RPMI7951 (cell line): Measurements from ENCODE around the gene ADAM8. TPM values are rescaled to one million over a fixed set of nuclear protein-coding genes. Genes with fewer than 3 reads are reported as not detected.
A peak's percentile ranks its signal among the peaks of the same experiment; 100 is the strongest.
"Not testable (repeated sequence)": the region's sequence is repeated elsewhere in the genome, so short reads cannot be mapped to it uniquely, and the experiment has no call there.

Experiments
- DNase-seq: peaks from one replicate; pipeline ENCODE4 v3.0.0-alpha.2; 2012; ENCODE audit warnings: low read depth
- total RNA-seq: library from RNA; depleted of rRNA; stranded (reverse); fragments of >200 nt; shearing (Covaris generic); gene quantifications from 2 replicates; pipeline ENCODE4 v1.2.3, GENCODE V29; 2014

Gene ADAM8
- total RNA-seq, 1 experiment from 2014 or later = 3.8 TPM

DNA sequence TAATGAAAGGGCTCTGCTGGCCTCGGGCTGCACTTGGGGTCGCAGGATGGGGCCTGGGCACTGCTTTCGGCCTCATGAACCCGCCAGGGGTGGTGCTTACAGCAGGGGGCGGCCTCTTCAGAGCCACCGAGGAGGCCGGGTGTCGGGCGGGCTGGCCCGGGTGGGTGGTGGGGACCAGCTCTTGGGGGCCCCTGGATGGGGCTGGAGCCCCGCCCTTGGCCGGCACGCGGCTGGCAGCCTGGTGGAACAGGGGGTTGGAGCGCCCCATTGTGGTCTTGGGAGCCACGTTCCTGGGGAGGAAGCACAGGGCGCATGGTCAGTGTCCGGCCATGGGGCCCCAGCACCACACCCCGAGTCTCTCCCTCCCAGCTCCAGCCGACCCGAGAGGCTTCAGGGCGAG is 8.8 kb downstream of the ADAM8 start:
- no peak for DNase-seq

DNA sequence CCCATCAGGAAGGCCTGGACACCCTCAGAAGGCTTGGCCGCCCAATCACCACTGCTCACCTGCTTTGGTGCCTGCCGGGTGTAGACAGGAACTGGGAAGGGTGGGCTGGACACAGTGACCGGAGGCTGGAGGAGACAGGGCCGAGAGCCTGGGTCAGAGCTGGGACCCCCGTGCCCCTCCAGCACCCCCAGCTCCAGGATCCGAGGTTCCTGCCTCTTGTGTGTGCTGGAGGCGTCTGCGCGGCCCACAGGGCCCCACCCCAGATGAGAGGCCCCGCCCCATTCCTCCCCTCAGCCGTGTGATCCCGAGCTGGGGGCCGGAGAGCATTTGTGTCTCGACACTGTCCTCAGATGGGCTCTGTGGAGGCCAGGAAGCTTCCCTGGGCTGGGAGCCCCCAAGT is 9.4 kb downstream of the ADAM8 start:
- no peak for DNase-seq

DNA sequence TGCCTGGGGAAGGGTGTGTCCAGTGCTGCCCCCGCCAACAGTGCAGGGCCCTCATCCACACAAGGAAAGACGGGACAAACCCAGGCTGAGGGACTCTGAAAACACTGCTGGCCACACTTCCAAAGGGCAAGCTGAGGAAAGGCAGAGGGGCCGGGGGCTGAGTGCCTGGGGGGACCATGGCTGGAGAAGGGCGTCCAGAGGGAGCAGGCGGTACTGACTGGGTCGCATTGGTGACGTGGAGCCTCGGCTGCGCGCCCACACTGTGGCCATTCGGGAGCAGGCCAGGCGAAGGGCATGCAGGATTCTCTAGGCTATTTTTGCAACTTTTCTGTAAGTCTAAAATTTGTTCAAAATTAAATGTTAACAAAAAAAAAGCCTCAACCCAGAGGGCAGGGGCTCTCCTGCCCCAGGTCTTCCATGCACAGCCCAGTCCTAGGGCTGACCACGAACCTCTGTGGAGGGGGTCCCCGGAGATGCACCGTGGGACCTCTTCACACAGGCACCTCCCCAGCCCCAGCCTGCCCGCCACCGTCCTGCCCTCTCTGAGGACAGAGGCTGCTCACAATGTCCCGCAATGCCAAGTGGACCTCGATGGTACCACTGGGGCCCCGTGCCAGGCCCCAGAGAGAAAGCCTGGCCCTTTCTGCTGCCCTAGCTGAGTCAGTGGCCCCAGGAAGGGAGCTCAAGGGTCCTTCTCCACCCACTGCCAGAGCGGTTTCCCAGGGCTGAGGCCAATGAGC is 10.4 kb downstream of the ADAM8 start:
- DNase-seq = no peak

DNA sequence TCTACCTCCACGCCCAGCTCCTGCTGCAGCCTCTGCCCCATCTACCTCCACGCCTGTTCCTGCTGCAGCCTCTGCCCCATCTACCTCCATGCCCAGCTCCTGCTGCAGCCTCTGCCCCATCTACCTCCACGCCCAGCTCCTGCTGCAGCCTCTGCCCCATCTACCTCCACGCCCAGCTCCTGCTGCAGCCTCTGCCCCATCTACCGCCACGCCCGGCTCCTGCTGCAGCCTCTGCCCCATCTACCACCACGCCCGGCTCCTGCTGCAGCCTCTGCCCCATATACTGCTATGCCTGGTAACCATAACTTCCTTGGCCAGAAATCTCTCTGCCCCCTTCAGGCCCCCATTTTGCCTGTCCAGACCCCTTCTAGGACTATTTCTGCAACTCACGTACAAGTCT is 11.6 kb downstream of the ADAM8 start:
- not testable (repeated sequence) for DNase-seq

DNA sequence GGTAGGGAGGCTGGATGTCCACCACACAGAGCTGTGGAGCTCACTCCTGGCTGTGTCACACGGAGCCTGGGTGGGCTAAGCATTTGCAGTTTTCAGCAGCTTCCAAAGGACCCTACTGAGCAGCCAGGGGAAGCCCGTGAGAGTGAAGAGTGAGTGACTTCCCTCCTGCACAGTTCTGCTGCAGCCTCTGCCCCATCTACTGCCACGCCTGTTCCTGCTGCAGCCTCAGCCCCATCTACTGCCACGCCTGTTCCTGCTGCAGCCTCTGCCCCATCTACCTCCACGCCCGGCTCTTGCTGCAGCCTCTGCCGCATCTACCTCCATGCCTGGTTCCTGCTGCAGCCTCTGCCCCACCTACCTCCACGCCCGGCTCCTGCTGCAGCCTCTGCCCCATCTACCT is 12.2 kb downstream of the ADAM8 start:
- no peak for DNase-seq

DNA sequence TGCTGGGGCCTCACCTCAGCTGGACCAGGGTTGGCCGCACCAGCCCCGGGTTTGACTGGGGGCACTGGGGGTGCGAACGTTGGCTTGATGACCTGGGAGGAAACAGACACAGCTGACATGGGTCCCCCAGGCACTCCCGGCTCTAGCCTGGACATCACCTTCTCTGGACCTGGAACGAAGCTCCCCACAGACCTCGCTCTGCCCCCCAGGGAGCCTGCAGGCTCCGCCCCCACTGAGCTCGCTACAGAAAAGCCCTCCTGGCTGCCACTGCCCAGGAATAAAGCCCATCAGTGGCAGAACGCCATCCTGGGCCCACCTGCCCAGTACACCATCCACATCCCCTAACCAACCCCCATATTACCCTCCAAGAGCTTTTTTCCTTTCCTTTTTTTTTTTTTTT is 13.0 kb downstream of the ADAM8 start:
- DNase-seq = no peak

DNA sequence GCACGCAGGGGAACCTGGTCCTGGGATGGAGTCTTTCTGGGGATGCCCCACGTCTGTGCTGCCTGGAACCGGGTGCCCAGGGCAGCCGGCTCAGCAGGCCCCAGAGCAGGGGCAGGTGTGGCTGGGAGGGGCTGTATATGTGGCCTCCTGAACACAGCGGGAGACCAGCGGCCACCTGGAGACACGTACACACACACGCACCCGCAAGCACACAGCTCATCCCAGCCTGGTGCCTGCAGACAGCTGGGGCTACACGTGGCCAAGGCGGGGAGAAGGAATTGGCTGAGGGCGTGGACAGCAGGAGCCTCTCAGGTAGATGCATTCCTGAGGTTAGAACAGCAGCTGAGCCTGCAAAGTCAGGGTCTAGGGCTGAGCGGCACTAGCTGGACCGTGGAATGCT is 14.0 kb downstream of the ADAM8 start:
- DNase-seq = no peak

DNA sequence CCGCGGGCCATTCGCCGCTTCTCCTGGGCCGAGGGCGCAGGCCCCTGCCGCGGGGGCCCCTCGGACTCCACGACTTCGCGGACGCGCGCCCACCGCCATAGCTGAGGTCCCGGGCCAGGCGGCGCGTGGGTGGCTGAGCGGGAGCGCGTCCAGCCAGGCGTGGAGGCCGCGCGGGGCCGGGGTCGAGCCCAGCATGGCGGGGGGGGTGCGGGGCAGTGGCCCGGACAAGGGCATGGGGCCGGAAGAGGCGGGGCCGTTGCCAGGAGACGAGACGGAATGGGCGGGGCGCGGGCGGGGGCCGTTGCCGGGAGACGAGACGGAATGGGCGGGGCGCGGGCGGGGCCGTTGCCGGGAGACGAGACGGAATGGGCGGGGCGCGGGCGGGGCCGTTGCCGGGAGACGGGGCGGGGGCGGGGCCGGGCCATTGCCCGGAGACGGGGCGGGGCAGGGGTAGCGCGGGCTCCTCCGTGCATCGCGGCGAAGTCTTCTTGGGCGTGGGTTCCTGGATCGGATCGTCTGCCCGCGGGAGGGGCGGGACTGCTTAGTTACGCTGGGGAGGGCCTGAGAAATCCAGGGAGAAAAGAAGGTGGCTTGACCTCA is 14.8 kb downstream of the ADAM8 start:
- DNase-seq = peak; percentile 78

DNA sequence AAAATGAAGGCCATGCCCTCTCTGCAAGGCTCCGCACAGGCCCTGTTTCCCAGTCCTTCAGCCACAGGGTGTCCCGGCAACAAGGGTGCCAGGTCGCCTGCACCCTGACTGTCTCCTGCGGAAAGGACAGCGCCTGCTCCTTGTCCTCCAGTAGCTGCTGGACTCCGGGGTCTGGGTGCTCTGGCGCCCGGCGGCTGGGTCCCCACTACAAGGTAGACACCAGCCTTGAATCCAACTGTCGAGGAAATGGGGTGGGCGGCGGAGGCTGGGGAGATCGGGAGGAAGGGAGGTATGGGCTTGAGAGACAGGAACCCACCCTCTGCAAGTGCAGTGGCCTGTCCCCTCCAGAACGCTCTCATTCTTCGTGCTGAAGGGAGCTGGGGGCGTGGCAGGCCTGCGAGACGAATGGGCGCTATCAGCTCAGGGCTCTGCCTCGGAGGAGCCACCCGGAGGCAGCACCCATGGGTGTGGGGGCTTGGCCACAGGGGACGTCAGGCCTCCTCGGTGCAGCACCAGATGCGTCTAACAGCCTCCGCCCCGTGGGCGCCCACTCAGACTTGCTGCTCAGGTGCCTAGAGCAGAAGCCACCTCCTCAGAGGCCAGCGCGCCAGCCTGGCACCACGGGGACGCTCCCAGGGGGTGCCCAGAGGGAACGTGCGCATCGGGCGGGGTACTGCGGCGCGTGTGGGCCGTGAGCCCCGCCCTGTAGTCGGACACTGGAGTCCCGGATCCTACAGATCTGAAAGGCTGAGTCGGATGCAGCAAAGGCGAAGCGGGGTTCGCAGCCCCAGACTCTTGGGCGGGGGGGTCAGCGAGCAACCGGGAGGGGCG is 15.6 kb downstream of the ADAM8 start:
- DNase-seq = peak; percentile 50

DNA sequence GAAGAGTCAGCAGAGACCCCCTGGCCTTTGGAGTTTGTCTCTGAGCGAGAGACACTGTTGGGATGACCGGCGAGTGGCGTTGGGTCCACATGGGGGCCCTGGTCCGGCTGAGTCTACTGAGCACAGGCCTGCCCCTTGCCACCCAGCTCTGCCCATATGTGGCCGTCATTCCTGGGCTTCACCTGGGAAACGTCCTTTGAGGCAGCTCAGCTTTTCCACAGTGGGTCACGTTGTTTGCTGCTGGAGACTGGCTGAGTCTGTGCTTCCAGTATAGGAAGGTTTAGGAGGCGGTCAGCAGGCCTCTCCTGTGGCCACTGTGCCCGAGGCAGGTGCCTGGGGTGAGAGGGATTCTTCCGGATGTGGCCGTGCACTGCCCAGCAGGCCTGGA is 17.1 kb downstream of the ADAM8 start:
- peak; percentile 58 for DNase-seq

DNA sequence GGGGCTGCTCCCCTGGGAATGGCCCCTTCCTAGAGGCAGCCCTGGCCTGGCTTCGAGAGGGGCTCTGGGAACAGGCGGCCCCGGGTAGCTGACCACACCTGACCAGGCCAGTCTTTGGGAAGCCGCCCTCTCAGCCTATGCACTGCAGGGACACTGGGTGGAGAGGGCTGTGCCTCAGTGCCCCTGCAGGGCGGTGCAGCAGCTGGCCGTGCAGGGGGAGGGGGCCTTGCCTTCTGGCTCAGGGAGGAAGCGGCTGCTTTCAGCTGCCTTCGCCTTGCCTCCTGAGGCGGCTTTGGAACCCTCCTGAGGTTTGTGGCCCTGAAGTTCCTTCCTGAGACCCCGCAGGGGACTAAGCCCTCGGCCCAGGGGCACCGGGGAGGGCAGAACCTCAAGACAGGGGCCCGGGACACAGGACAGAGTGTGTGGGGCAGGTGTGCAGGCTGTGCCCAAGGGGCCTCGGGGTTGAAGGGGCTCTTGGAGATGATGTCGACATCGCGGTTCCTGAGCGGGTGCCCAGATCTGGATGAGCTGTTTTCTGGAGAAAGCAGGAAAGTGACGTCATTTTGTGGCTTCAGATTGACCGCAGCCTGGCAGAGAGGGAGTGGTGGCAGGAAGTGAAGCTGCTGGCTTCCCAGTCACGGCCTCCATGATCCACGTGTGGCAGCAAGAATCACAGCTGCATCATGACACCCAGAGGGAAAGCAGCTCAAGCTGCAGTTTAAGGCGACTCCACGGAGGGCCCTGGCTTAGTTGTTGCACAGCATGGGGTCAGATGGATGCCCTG is 17.7 kb downstream of the ADAM8 start:
- peak; percentile 99 for DNase-seq

DNA sequence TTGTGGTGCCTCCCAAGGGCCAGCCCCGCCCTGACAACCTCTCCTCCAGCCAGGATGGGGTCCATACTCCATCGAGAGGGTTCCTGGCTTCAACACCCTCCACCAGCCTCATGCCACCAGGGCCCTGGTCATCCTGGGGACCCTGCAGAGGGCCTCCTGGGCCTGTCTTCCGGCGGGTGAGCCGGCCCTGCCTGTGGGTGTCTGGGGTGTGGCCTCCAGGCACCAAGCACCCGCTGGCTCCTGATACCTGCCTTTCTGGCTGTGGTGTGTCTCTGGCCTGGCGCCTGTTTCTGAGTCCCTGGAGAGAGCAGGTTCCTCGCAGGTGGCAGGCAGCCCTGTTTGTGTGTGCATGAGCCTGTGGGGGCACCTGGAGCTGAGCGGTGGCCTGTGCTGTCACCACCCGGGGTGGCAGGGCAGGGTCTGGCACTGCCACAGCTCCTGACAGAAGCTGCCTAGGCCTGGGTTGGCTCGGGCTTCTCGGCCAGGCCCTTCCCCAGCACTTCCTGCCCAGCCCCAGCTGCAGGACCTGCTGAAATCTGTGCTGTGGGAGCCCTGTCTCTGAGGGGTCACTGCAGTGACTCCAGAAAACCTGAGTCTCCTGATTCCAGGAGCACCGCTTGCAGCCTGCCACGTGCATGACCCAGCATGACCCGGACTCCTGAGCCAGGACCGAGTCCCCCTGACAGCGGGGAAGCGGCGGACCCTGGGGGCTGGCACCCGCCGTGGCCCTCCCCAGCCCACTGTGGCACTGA is 18.4 kb downstream of the ADAM8 start:
- DNase-seq = peak; percentile 19

DNA sequence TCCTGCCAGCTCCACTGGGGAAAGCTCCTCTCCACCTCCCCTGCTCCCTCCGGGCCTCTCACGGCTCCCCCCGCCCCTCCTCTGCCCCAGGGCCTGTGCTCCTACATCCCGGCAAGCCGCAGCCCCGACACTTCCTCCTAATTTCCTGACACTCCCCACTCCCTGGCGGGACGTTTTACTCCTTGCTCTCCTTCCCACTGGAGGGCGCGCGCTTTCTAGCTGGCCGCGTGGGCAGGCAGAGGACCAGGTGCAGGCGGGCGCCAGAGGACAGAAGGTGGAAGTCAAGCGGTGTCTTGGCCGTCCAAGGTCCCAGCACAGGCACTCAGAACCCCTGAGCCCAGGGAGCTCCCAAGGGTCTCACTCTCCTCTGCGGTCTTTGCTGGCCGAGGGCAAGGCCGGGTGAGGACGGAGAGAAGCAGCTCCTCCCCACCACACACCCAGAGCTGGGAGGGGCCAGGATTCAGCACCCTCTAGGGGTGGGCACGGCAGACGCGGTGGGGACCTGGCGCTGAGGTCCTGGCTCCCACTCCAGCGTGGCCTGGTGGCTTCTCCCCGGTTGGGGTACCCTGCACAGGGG is 19.1 kb downstream of the ADAM8 start:
- peak; percentile 52 for DNase-seq

DNA sequence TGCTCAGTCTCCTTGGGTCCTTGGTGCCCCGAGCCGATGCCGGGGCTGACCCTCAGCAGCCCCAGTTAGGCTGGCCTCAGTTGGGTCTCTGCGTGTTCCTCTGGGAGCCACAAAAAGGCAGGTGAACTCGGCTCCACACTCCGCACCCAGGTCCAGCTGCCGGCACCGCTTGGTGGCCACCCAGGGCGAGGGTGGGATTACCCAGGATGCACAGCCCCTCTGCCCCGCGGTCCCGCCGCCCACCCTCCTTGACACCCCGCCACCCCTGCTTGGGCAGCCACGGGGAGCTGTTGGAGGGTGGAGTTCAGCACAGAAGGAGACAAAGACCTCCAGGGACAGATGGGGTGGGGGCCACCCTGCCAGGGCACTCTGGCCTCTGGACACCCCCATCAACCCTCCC is 21.3 kb downstream of the ADAM8 start:
- DNase-seq = no peak

DNA sequence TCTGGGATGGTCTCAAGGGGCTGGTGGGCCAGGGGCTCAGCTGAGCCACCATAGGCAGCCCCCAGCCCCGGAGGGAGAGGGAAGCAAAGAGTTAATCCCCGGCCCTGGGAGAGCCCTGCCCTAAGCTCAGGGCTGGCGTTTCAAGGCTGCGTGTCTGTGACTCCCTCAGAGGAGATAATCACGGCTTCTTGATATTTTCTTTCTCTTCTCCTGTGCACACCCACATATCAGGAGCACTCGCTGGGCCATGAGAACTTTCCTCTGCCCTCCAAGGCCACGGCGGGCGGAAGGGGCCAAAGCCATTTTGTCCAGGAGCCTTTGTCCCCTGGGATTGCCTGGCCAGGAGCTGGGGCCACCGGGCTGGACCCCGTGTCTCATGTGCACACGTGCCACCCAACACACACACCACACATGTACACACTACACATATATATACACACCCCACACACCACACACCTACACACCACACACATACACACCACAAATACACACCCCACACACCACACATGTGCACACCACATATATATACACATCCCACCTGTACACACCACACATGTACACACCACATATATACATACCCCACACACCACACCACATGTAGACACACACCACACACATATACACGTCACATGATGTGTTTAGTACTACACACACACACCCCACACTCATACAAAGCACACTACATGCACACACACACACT is 22.1 kb downstream of the ADAM8 start:
- no peak for DNase-seq

DNA sequence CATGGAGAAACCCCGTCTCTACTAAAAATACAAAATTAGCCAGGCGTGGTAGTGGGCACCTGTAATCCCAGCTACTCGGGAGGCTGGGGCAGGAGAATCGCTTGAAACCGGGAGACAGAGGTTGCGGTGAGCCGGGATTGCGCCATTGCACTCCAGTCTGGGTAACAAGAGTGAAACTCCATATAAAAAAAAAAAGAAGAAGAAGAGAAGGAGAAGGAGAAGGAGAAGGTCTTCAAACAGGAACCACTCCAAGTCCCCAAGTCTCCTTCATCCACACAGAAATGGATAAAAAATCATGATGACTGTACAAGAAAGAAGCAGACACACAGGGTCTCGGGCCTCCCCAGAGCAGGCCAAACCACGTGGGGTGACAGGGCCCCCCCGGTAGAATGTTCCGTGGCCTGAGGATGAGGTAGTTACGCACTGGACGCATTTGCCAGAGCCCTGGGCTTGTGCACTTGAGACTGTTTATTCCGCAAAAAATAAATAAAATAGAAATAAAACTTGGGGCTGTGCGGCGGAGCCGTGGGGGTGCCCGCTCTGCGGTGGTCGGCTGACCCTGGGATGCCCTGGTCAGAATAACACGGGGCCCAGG is 23.2 kb downstream of the ADAM8 start:
- no peak for DNase-seq

DNA sequence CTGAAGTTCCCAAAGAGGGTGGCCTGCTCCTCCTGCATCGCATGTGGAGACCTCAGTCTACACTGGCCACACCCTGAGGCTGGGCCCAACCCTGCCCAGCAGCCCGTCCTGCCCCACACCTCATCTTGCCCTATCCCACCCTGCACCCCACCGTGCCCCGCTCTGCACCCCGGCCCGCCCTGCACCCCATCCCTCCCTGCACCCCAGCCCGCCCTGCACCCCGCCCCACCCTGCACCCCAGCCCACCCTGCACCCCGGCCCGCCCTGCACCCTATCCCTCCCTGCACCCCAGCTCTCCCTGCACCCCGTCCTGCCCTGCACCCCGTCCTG is 24.5 kb downstream of the ADAM8 start:
- no peak for DNase-seq

DNA sequence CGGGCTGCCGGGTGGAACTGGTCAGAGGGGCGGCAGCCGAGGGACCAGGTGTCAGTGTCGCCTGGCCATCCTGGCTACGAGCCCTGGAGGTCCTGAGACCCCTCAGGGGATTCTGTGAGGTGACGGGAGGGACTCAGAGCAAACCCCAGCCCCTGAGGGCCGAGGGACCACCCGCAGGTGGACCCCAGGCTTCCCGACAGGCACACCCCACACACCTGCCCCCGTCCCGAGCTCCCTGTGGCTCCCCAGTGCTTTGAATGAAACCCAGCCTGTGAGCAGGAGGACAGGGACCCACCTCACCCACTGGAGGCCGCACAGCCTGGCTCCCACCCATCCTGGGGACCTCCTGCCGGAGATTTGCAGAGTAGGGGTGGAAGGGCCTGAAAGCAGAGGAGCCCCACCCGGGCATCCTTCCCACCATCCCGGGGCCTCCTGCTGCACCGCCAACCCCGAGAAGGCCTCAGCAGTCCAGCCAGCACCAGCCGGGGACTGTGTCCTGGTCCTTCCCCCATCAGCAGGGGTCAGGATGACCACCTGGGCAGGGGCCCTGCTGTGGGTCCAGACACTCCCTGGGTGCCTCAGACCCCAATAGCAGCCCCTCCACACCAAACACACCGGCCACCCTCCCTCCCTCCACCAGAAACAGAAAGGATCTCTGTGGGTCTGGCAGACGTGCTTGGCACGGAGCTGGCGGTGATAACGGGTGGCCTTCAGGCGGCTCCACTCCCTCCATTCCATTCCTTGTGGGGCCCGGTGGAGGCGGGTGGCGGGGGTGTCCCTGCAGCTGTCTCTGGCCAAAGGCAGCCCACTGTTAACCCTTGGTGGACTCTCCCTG is 25.1 kb downstream of the ADAM8 start:
- DNase-seq = no peak
